Occipital lobe (tissue), 2 donors: ENCODE results near the gene NIPSNAP2. TPM values are rescaled to one million over a fixed set of nuclear protein-coding genes. Genes with fewer than 3 reads are reported as not detected.
"Not testable (repeated sequence)": the region's sequence is repeated elsewhere in the genome, so short reads cannot be mapped to it uniquely, and the experiment has no call there.

Source experiments
- DNase-seq: peaks from one replicate; lab custom pipeline; 2025; lab: John Stamatoyannopoulos, UW
- total RNA-seq: library from RNA; depleted of rRNA; stranded (reverse); fragments of >200 nt; gene quantifications from one replicate; pipeline ENCODE4 v1.2.3, GENCODE V29; 2014

NIPSNAP2 gene
- total RNA-seq, 1 donor from 2014 or later: 29.3 TPM

- no peak for DNase-seq
These were observed 11.7 kb downstream of the NIPSNAP2 start for GRCh38 chr7:55975988-55976633.

- peak; percentile 17 for DNase-seq
These were observed 13.4 kb downstream of the NIPSNAP2 start for GRCh38 chr7:55977831-55978230.

GRCh38 chr7:55980266-55980665 is 15.9 kb downstream of the NIPSNAP2 start:
- no peak for DNase-seq

GRCh38 chr7:55983537-55983936 is 19.2 kb downstream of the NIPSNAP2 start:
- DNase-seq: no peak

GRCh38 chr7:55992346-55992745 is 28.0 kb downstream of the NIPSNAP2 start:
- DNase-seq: no peak

- DNase-seq: no peak
These were observed 32.6 kb downstream of the NIPSNAP2 start for GRCh38 chr7:55996856-55997500.

GRCh38 chr7:56003749-56004148 is 39.4 kb downstream of the NIPSNAP2 start:
- DNase-seq: no peak

- DNase-seq: no peak
These were observed 42.8 kb downstream of the NIPSNAP2 start for GRCh38 chr7:56007167-56007652.

- no peak for DNase-seq
These were observed 43.5 kb downstream of the NIPSNAP2 start for GRCh38 chr7:56007891-56008290.

GRCh38 chr7:56009695-56010094 is 45.3 kb downstream of the NIPSNAP2 start:
- peak; percentile 65 for DNase-seq

- DNase-seq: not testable (repeated sequence)
These were observed 52.6 kb downstream of the NIPSNAP2 start for GRCh38 chr7:56017015-56017414.

GRCh38 chr7:56019501-56019900 is 55.1 kb downstream of the NIPSNAP2 start:
- no peak for DNase-seq

GRCh38 chr7:56023500-56023899 is 59.1 kb downstream of the NIPSNAP2 start:
- DNase-seq: no peak

- no peak for DNase-seq
These were observed 62.2 kb downstream of the NIPSNAP2 start for GRCh38 chr7:56026538-56026937.

GRCh38 chr7:56028942-56029630 is 64.7 kb downstream of the NIPSNAP2 start:
- DNase-seq: no peak

- DNase-seq: no peak
These were observed 66.0 kb downstream of the NIPSNAP2 start for GRCh38 chr7:56030340-56030739.

GRCh38 chr7:56031556-56031955 is 67.2 kb downstream of the NIPSNAP2 start:
- not testable (repeated sequence) for DNase-seq

- not testable (repeated sequence) for DNase-seq
These were observed 68.2 kb downstream of the NIPSNAP2 start for GRCh38 chr7:56032578-56032977.

GRCh38 chr7:56033671-56034432 is 69.5 kb downstream of the NIPSNAP2 start:
- DNase-seq: peak; percentile 22

- no peak for DNase-seq
These were observed 76.3 kb downstream of the NIPSNAP2 start for GRCh38 chr7:56040730-56041129.

- DNase-seq: not testable (repeated sequence)
These were observed 81.4 kb downstream of the NIPSNAP2 start for GRCh38 chr7:56045758-56046157.
